ENCODE data around the gene KIF22.

DNA sequence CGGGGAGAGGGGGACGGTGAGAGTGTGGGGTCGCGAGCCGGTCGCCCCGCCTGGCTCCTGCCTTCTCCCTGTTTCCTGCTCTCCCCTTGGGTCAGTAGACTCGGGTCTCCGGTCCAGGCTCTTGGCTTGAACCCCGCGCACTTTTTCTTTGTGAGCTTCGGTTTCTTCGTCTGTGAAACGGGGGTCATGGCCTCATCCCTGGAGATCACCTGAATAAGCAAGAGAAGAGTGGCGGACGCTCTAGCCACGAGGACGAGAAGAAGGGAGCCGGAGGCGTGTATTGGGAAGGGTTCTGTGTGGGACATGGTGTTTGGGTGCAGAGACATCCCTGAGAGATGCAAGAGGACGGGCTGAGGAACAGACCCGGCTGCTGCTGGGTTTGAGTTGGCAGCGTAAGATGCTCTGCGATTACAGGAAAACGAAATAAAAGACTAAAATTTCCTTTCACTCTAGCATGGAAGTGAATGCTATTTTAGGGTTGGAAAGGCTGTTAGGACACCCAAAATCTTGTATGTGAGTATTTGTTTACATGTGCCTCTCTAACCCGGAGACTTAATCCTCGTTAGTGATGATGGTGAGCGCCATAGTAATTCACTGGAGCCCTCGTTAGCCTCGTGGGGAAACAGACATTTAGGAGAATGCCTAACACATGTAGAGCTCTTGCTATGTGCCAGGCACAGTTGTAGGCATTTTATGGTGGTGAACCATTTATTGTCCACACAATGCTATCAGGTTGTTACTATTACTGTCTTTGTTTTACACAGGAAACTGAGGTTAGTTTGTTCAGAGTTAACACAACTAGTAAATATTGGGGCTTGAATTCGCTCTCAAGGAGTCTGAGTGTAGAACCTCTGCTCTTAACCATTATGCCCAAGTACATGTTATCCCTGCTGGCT, 646 bp downstream of the KIF22 start:
- TF ChIP-seq, protein P1, sequence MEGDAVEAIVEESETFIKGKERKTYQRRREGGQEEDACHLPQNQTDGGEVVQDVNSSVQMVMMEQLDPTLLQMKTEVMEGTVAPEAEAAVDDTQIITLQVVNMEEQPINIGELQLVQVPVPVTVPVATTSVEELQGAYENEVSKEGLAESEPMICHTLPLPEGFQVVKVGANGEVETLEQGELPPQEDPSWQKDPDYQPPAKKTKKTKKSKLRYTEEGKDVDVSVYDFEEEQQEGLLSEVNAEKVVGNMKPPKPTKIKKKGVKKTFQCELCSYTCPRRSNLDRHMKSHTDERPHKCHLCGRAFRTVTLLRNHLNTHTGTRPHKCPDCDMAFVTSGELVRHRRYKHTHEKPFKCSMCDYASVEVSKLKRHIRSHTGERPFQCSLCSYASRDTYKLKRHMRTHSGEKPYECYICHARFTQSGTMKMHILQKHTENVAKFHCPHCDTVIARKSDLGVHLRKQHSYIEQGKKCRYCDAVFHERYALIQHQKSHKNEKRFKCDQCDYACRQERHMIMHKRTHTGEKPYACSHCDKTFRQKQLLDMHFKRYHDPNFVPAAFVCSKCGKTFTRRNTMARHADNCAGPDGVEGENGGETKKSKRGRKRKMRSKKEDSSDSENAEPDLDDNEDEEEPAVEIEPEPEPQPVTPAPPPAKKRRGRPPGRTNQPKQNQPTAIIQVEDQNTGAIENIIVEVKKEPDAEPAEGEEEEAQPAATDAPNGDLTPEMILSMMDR (conservative IDR thresholded peaks at IDR 0.05; ENCODE audit: low read depth, low read length) = no peak
- TF ChIP-seq EZH2 (IDR thresholded peaks at IDR 0.05; ENCODE audit: low read length, unreplicated experiment) = no peak

Data from PC-3 (cell line).